ENCODE results near the gene AMH. TPM values are rescaled to one million over a fixed set of nuclear protein-coding genes. Genes with fewer than 3 reads are reported as not detected.

Gene AMH
- total RNA-seq, 1 experiment from 2014 or later, result 11.2 TPM

GRCh38 chr19:2221250-2221831 is 27.8 kb upstream of the AMH start:
- POLR2A ChIA-PET, result no interaction called here
- Mint-ChIP-seq H3K27me3 (ENCODE audit: low read depth) (no peaks in the 10 kb centered on the region), H3K9me3 (no peaks in the 10 kb centered on the region), H3K4me3 (no peak overlapping the region), H3K36me3 (peaks cover 35% of the 10 kb centered on the region), H3K27ac (peak overlapping the region; percentile 68), H3K4me1 (no peaks in the 10 kb centered on the region)
- no peak for ATAC-seq
- TF ChIP-seq, protein P1, sequence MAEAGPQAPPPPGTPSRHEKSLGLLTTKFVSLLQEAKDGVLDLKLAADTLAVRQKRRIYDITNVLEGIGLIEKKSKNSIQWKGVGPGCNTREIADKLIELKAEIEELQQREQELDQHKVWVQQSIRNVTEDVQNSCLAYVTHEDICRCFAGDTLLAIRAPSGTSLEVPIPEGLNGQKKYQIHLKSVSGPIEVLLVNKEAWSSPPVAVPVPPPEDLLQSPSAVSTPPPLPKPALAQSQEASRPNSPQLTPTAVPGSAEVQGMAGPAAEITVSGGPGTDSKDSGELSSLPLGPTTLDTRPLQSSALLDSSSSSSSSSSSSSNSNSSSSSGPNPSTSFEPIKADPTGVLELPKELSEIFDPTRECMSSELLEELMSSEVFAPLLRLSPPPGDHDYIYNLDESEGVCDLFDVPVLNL (CRISPR knock-in tag; IDR thresholded peaks at IDR 0.05; ENCODE audit: borderline replicate concordance, low read depth), result no peak
- TF ChIP-seq JAZF1 (CRISPR knock-in tag; IDR thresholded peaks at IDR 0.05), result no peak
- TF ChIP-seq ERG (CRISPR knock-in tag; IDR thresholded peaks at IDR 0.05), result no peak
- TF ChIP-seq FOXJ3 (CRISPR knock-in tag; IDR thresholded peaks at IDR 0.05; ENCODE audit: borderline replicate concordance), result no peak
- TF ChIP-seq, protein P2, sequence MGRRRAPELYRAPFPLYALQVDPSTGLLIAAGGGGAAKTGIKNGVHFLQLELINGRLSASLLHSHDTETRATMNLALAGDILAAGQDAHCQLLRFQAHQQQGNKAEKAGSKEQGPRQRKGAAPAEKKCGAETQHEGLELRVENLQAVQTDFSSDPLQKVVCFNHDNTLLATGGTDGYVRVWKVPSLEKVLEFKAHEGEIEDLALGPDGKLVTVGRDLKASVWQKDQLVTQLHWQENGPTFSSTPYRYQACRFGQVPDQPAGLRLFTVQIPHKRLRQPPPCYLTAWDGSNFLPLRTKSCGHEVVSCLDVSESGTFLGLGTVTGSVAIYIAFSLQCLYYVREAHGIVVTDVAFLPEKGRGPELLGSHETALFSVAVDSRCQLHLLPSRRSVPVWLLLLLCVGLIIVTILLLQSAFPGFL (CRISPR knock-in tag; IDR thresholded peaks at IDR 0.05; ENCODE audit: borderline replicate concordance), result no peak
- TF ChIP-seq RORB (CRISPR knock-in tag; IDR thresholded peaks at IDR 0.05), result no peak
- TF ChIP-seq ZNF317 (CRISPR knock-in tag; IDR thresholded peaks at IDR 0.05; ENCODE audit: borderline replicate concordance, low read depth), result no peak
- TF ChIP-seq NR2C2 (CRISPR knock-in tag; IDR thresholded peaks at IDR 0.05), result no peak
- TF ChIP-seq EMX1 (CRISPR knock-in tag; IDR thresholded peaks at IDR 0.05), result no peak
- no peak for TF ChIP-seq KAT7 (CRISPR knock-in tag; IDR thresholded peaks at IDR 0.05; ENCODE audit: borderline replicate concordance)
- no peak for TF ChIP-seq CBFB (CRISPR knock-in tag; IDR thresholded peaks at IDR 0.05; ENCODE audit: low read depth)
- DNase-seq (ENCODE audit: low spot score), result no peak
- CTCF ChIA-PET, result interaction anchor here (0.5 to 1.6 kb wide), 10 partner anchors 12 to 95 kb away, joined by 3 to 18 read pairs (median 4); no protein-coding TSS in a partner anchor

DNA sequence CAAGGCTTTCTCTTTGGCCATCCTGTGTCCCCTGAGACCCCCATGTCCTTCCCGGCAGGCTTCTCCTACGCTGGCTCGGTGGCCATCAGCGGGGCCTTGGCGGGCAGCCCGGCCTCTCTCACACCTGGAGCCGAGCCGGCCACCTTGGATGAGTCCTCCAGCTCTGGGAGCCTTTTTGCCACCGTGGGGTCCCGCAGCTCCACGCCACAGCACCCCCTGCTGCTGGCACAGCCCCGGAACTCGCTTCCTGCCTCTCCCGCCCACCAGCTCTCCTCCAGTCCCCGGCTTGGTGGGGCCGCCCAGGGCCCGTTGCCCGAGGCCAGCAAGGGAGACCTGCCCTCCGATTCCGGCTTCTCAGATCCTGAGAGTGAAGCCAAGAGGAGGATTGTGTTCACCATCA is 27.2 kb upstream of the AMH start:
- POLR2A ChIA-PET, result no interaction called here
- CTCF ChIA-PET, result interaction anchor here (0.5 to 1.6 kb wide), 10 partner anchors 11 to 94 kb away, joined by 3 to 18 read pairs (median 4); no protein-coding TSS in a partner anchor
- no peak overlapping the region for H3K4me3 Mint-ChIP-seq

More for the DNA sequence above, 27.2 kb upstream of the AMH start:
- ATAC-seq (no peak), DNase-seq (ENCODE audit: low spot score) (no peak)
- TF ChIP-seq, protein P3, sequence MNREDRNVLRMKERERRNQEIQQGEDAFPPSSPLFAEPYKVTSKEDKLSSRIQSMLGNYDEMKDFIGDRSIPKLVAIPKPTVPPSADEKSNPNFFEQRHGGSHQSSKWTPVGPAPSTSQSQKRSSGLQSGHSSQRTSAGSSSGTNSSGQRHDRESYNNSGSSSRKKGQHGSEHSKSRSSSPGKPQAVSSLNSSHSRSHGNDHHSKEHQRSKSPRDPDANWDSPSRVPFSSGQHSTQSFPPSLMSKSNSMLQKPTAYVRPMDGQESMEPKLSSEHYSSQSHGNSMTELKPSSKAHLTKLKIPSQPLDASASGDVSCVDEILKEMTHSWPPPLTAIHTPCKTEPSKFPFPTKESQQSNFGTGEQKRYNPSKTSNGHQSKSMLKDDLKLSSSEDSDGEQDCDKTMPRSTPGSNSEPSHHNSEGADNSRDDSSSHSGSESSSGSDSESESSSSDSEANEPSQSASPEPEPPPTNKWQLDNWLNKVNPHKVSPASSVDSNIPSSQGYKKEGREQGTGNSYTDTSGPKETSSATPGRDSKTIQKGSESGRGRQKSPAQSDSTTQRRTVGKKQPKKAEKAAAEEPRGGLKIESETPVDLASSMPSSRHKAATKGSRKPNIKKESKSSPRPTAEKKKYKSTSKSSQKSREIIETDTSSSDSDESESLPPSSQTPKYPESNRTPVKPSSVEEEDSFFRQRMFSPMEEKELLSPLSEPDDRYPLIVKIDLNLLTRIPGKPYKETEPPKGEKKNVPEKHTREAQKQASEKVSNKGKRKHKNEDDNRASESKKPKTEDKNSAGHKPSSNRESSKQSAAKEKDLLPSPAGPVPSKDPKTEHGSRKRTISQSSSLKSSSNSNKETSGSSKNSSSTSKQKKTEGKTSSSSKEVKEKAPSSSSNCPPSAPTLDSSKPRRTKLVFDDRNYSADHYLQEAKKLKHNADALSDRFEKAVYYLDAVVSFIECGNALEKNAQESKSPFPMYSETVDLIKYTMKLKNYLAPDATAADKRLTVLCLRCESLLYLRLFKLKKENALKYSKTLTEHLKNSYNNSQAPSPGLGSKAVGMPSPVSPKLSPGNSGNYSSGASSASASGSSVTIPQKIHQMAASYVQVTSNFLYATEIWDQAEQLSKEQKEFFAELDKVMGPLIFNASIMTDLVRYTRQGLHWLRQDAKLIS (CRISPR knock-in tag; IDR thresholded peaks at IDR 0.05; ENCODE audit: borderline replicate concordance), result no peak
- TF ChIP-seq ZNF416 (CRISPR knock-in tag; IDR thresholded peaks at IDR 0.05), result no peak
- no peak for TF ChIP-seq IRF2 (CRISPR knock-in tag; IDR thresholded peaks at IDR 0.05; ENCODE audit: borderline replicate concordance, low read depth)
- TF ChIP-seq, protein P4, sequence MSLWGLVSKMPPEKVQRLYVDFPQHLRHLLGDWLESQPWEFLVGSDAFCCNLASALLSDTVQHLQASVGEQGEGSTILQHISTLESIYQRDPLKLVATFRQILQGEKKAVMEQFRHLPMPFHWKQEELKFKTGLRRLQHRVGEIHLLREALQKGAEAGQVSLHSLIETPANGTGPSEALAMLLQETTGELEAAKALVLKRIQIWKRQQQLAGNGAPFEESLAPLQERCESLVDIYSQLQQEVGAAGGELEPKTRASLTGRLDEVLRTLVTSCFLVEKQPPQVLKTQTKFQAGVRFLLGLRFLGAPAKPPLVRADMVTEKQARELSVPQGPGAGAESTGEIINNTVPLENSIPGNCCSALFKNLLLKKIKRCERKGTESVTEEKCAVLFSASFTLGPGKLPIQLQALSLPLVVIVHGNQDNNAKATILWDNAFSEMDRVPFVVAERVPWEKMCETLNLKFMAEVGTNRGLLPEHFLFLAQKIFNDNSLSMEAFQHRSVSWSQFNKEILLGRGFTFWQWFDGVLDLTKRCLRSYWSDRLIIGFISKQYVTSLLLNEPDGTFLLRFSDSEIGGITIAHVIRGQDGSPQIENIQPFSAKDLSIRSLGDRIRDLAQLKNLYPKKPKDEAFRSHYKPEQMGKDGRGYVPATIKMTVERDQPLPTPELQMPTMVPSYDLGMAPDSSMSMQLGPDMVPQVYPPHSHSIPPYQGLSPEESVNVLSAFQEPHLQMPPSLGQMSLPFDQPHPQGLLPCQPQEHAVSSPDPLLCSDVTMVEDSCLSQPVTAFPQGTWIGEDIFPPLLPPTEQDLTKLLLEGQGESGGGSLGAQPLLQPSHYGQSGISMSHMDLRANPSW (CRISPR knock-in tag; conservative IDR thresholded peaks at IDR 0.05; ENCODE audit: low read depth), result no peak
- Mint-ChIP-seq H3K36me3 (peaks cover 34% of the 10 kb centered on the region), H3K4me1 (no peaks in the 10 kb centered on the region), H3K27ac (no peak overlapping the region), H3K27me3 (ENCODE audit: low read depth) (no peaks in the 10 kb centered on the region), H3K9me3 (no peaks in the 10 kb centered on the region)

Measured in WTC11 (cell line).